CD1c-positive myeloid dendritic cell (primary cell): ENCODE measurements around the gene NFE2.

Source experiments
- DNase-seq: peaks from one replicate; pipeline ENCODE4 v3.0.0-alpha.2; 2016; ENCODE audit errors: extremely low spot score

NFE2 gene

GRCh38 chr12:54249489-54249888, 51.3 kb downstream of the NFE2 start:
- no peak for DNase-seq

DNA sequence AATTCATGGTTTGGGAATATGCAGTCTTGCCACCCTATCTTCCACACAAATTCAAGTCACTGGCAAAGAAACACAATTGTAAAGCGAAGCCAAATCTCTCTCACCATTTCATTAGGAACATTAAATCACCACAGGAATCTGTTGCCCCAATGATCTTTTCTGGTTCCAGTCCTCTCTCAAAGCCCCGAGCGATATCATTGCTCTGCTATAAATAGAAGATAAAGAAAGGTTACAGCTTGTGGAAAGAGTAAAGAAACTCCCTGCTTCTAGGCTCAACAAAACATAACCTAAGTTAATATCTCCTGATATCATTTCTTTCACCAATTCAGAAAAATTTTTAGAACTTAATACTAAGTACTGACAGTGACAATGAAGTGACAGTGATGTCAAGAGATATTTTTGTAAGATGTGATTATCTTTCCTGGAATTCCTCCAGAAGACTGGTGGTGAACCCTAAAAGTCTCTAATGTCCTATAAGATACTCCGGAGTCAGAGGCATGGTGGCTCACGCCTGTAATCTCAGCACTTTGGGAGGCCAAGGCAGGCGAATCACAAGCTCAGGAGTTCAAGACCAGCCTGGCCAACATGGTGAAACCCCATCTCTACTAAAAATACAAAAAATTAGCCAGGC, 54.7 kb downstream of the NFE2 start:
- DNase-seq, result no peak
